Spleen (tissue), 11 donors: Measurements from ENCODE around the gene YES1. TPM values are rescaled to one million over a fixed set of nuclear protein-coding genes. Genes with fewer than 3 reads are reported as not detected.

Experiments
- DNase-seq: peaks from one replicate; pipeline ENCODE4 v3.0.0-alpha.2; 2020
- H3K27ac ChIP-seq, 8 donors: fragments of 200-600 bp; sonication (generic) in 7 of 8; 1 replicate in 4 of 8; 2 replicates in 4 of 8; pipeline versions ENCODE4 v1.5.0 to v1.8.0; 2016 to 2021; ENCODE audit warnings: inconsistent platforms in 4 of 8, mild to moderate bottlenecking in 4 of 8, moderate library complexity in 1 of 8
- H3K27me3 ChIP-seq, 7 donors: fragments of 200-600 bp; sonication (generic) in 6 of 7; replicated peaks in 1 of 7; 1 replicate in 4 of 7; 2 replicates in 3 of 7; pipeline versions ENCODE4 v1.5.0 to v1.8.0; 2016 to 2021; ENCODE audit warnings: inconsistent platforms in 3 of 7, mild to moderate bottlenecking in 1 of 7
- H3K36me3 ChIP-seq, 6 donors: fragments of 200-600 bp; sonication (generic) in 5 of 6; 1 replicate in 4 of 6; 2 replicates in 2 of 6; pipeline versions ENCODE4 v1.5.0 to v1.8.0; 2016 to 2021; ENCODE audit warnings: inconsistent platforms in 2 of 6
- H3K4me1 ChIP-seq, 6 donors: fragments of 200-600 bp; sonication (generic) in 5 of 6; 1 replicate in 3 of 6; 2 replicates in 3 of 6; pipeline versions ENCODE4 v1.5.0 to v1.8.0; 2016 to 2021; ENCODE audit warnings: inconsistent platforms in 3 of 6
- H3K4me3 ChIP-seq, 8 donors: fragments of 200-600 bp; sonication (generic) in 7 of 8; 1 replicate in 4 of 8; 2 replicates in 4 of 8; pipeline versions ENCODE4 v1.5.0 to v1.8.0; 2016 to 2021; ENCODE audit warnings: inconsistent platforms in 4 of 8, mild to moderate bottlenecking in 4 of 8, moderate library complexity in 2 of 8
- H3K9me3 ChIP-seq, 8 donors: fragments of 200-600 bp; sonication (generic) in 7 of 8; 1 replicate in 4 of 8; 2 replicates in 4 of 8; pipeline versions ENCODE4 v1.5.0 to v1.8.0; 2016 to 2021; ENCODE audit warnings: inconsistent platforms in 4 of 8
- CTCF ChIP-seq, 11 experiments: fragments of 200-600 bp in 7 of 11; fragments of 450-650 bp in 4 of 11; sonication (generic) in 4 of 11; IDR thresholded peaks in 8 of 11; conservative IDR thresholded peaks in 3 of 11; 1 replicate in 7 of 11; 2 replicates in 4 of 11; pipeline versions ENCODE4 v1.4.0 to v1.8.0; 2016 to 2021; ENCODE audit warnings: antibody characterized with exemption in 11 of 11, inconsistent platforms in 4 of 11, mild to moderate bottlenecking in 1 of 11
- POLR2A ChIP-seq, 3 donors: fragments of 450-650 bp; IDR thresholded peaks; one replicate each; pipeline ENCODE4 v1.5.1; 2017; ENCODE audit warnings: antibody characterized with exemption in 3 of 3, mild to moderate bottlenecking in 1 of 3
- POLR2AphosphoS5 ChIP-seq, 3 donors: sonication (generic); formaldehyde crosslinking; IDR thresholded peaks; one replicate each; pipeline ENCODE4 v1.5.1; 2017; ENCODE audit warnings: antibody characterized with exemption in 3 of 3
- WGBS, 5 donors: extraction: QIAGEN DNeasy Blood & Tissue Kit in 3 of 5; methylation state at CpG; one replicate each; pipeline versions ENCODE4 v1.1.5 to v1.1.7; 2013 to 2018; 5-methylcytosine and 5-hydroxymethylcytosine counted together
- intact Hi-C: fragments of 100-400 bp; cut with DNase I; formaldehyde crosslinking; loops from one replicate; pipeline ENCODE4 v1.15.0; 2023; ENCODE audit warnings: low total_unique reads
- polyA plus RNA-seq, 3 donors: library from polyadenylated mRNA; stranded (reverse); fragments of 200-250 nt; gene quantifications; one replicate each; pipeline ENCODE4 v1.2.1, GENCODE V29; 2013
- total RNA-seq, 7 donors: library from RNA; depleted of rRNA in 3 of 7; stranded (reverse); fragments of >200 nt in 3 of 7; fragmentation: NEBNext Ultra II Directional in 4 of 7; extraction: Animal tissue kit (Norgen Biotek cat#: 25700) in 4 of 7; gene quantifications; one replicate each; pipeline versions ENCODE4 v1.1.0 to v1.2.1, GENCODE V29; 2016 to 2021
- donor health status: healthy with polysubstance abuse.
- donor health status: DM: no; HTN: no; CAD: no; lungs with moderate emphysema.
- donor health status: DM: no; HTN: no; CAD: no.
- donor health status: Bipolar disorder and iron deficiency.
- donor health status: healthy.
- donor health status: DM: no; HTN: no; CAD: no.
- donor health status: DM: yes; HTN: yes; CAD: no.

The YES1 gene
- total and polyA plus RNA-seq, 10 donors = 8.4 to 128 (median 60.9) TPM

GRCh38 chr18:814300-815084, 2.5 kb upstream of the YES1 start:
- no peak overlapping the region for H3K4me3 ChIP-seq
- H3K4me1 ChIP-seq = peaks cover 10 to 56% (median 34%) of the 10 kb centered on the region in 6 donors
- intact Hi-C loops = no loop called here
- 59 to 75% (median 70%) methylated on average over 4 of the region's 4 CpGs for WGBS, 5 donors
- peak overlapping the region in 6 of 8 donors; percentile 95 to 98 (median 96) for H3K27ac ChIP-seq
- no peaks in the 10 kb centered on the region for H3K36me3 ChIP-seq
- TF ChIP-seq POLR2A (IDR thresholded peaks at IDR 0.05) (no peak), POLR2AphosphoS5 (IDR thresholded peaks at IDR 0.05) (no peak), CTCF (IDR thresholded peaks at IDR 0.05 in 8 of 11, conservative IDR thresholded peaks at IDR 0.05 in 3 of 11) (no peak)
- no peak for DNase-seq
- peaks cover 0 to 90% (median 10%) of the 10 kb centered on the region in 7 donors for H3K27me3 ChIP-seq
- peaks cover 0 to 10% (median 0%) of the 10 kb centered on the region in 8 donors for H3K9me3 ChIP-seq

- DNase-seq = no peak
- Histone ChIP-seq H3K4me3 (peak overlapping the region in 7 of 8 donors; percentile 53 to 81 (median 63)), H3K9me3 (peaks cover 0 to 10% (median 0%) of the 10 kb centered on the region in 8 donors), H3K4me1 (peaks cover 10 to 67% (median 34%) of the 10 kb centered on the region in 6 donors), H3K27me3 (peaks cover 0 to 88% (median 16%) of the 10 kb centered on the region in 7 donors), H3K36me3 (no peaks in the 10 kb centered on the region), H3K27ac (peak overlapping the region; percentile 93 to 98 (median 96))
- intact Hi-C loops = no loop called here
- TF ChIP-seq POLR2AphosphoS5 (IDR thresholded peaks at IDR 0.05) = no peak
- peak in 1 of 11 experiments; percentile 4 for TF ChIP-seq CTCF (IDR thresholded peaks at IDR 0.05 in 8 of 11, conservative IDR thresholded peaks at IDR 0.05 in 3 of 11)
- WGBS, 5 donors = 10 to 17% (median 11%) methylated on average over 18 of the region's 18 CpGs
These were observed 1.4 kb upstream of the YES1 start for GRCh38 chr18:813172-814071.

- Histone ChIP-seq H3K9me3 (peaks cover 0 to 10% (median 0%) of the 10 kb centered on the region in 8 donors), H3K36me3 (no peaks in the 10 kb centered on the region), H3K27ac (peak overlapping the region; percentile 93 to 98 (median 96)), H3K4me1 (peaks cover 19 to 76% (median 42%) of the 10 kb centered on the region in 6 donors), H3K27me3 (peaks cover 0 to 88% (median 16%) of the 10 kb centered on the region in 7 donors), H3K4me3 (peak overlapping the region; percentile 53 to 81 (median 62))
- intact Hi-C loops = no loop called here
- TF ChIP-seq POLR2AphosphoS5 (IDR thresholded peaks at IDR 0.05) (peak; percentile 78 to 86 (median 81)), CTCF (IDR thresholded peaks at IDR 0.05 in 8 of 11, conservative IDR thresholded peaks at IDR 0.05 in 3 of 11) (peak in 1 of 11 experiments; percentile 4), POLR2A (IDR thresholded peaks at IDR 0.05) (no peak)
- WGBS, 5 donors = 0 to 1% (median 1%) methylated on average over 46 to 66 of the region's 66 CpGs
- peak; percentile 92 for DNase-seq
These were observed 532 bp upstream of the YES1 start for GRCh38 chr18:812376-813171.
